Measurements from ENCODE around the gene ZFYVE27.

Gene ZFYVE27

DNA sequence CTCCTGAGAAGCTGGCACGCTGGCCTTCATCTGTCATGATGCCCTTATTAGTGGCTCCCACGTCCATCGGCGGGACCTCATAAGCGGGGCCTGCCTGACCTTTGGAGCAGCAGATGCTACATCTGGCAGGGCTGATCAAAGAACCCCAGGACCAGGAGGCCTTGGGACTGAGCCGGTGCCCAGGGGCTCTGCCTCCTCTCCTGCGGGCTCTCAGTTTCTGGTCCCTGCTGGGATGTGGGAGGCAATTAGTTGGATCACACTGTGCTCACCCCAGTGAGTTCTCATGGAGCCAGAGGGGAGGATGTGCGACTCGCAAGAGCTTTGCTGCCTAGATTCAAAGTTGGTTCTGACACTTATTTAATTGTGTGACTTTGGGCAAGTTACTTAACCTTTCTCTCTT, 63.5 kb downstream of the ZFYVE27 start:
- H3K4me1 Mint-ChIP-seq (ENCODE audit: low read depth): peaks cover 16% of the 10 kb centered on the region
- no peak overlapping the region for H3K27ac Mint-ChIP-seq
- peaks cover 13% of the 10 kb centered on the region for H3K36me3 Mint-ChIP-seq (ENCODE audit: low read depth)
- no peak overlapping the region for H3K4me3 Mint-ChIP-seq
- H3K9me3 Mint-ChIP-seq: peaks cover 23% of the 10 kb centered on the region
- peaks cover 10% of the 10 kb centered on the region for H3K27me3 Mint-ChIP-seq (ENCODE audit: low read depth)

DNA sequence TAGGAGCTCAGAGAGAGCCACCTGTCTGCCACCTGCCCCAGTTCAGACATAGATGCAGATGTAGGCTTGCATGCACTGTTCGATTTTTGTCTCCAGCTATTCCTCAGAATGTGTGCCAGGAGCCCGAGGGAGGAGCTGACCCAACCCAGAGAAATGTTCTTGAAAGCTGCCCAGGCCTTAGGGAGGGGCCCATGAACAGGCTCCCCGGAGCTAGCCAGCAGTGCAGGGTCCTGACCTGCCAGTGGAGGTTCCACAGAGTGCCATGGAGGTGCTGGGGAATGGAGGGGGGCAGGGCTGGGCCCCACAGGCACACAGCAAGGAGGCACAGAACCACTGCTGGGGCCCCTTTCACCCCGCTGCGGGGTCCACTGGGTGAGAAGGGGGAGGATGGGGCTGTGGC, 64.5 kb downstream of the ZFYVE27 start:
- Mint-ChIP-seq H3K27me3 (ENCODE audit: low read depth) (peaks cover 10% of the 10 kb centered on the region), H3K4me3 (no peak overlapping the region), H3K4me1 (ENCODE audit: low read depth) (peaks cover 8% of the 10 kb centered on the region), H3K9me3 (peaks cover 23% of the 10 kb centered on the region), H3K27ac (no peak overlapping the region), H3K36me3 (ENCODE audit: low read depth) (peaks cover 12% of the 10 kb centered on the region)

DNA sequence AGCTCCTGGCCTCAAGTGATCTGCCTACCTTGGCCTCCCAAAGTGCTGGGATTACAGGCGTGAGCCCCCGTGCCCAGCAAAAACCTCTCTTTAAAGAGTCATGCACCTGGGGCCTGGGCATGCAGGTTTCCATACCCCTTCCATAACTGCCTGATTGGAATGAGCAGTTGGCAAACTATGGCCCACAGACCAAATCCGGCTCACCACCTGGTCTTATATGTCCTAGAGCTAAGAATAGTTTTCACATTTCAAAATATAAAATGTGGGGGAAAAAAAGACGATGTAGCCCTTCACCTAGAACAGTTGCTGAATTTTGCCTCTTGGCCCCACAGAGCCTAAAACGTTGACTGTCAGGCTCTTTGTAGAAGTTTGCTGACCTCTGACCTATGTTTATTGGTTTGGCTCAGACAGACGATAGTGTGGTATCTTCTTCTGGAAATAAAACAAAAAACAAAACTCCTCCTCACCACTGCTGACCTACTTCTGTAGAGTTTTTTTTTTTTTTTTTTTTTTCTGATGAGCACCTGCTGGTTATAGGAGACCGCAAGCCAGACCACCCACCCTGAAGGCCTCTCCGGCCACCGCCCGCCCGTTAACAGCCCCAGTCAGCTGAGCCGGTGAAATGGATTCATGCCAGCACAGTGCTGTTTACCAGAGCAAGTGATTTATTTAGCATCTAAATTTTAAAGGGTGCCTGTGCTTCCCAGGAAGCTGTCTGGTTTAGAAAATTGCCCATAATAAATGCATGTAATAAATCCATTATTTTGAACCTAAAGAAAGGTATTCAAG, 68.4 kb downstream of the ZFYVE27 start:
- H3K36me3 Mint-ChIP-seq (ENCODE audit: low read depth): no peaks in the 10 kb centered on the region
- H3K27ac Mint-ChIP-seq: no peak overlapping the region
- no peaks in the 10 kb centered on the region for H3K4me1 Mint-ChIP-seq (ENCODE audit: low read depth)
- H3K9me3 Mint-ChIP-seq: no peaks in the 10 kb centered on the region
- H3K27me3 Mint-ChIP-seq (ENCODE audit: low read depth): peaks cover 10% of the 10 kb centered on the region
- no peak overlapping the region for H3K4me3 Mint-ChIP-seq

DNA sequence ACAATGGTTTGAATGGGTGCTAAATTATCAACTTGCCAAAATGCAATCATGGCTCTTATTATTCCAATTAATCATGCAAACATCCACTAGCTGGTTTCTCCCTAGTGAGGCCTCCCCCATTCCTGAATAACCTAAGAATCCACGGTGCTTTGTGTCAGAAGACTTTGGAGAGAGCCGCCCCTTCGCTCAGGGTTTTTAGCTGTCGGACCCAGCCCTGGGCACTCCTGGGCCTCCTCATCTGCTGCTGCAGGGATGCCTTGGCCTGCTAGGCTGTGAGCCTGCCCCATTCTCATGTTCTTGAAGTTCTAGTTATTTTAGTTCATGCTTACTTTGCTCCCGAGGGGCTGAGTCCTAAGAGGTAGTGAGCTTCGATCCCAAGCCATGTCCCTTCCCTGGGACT, 69.0 kb downstream of the ZFYVE27 start:
- no peaks in the 10 kb centered on the region for H3K4me1 Mint-ChIP-seq (ENCODE audit: low read depth)
- no peaks in the 10 kb centered on the region for H3K9me3 Mint-ChIP-seq
- H3K27ac Mint-ChIP-seq: no peak overlapping the region
- H3K27me3 Mint-ChIP-seq (ENCODE audit: low read depth): peaks cover 17% of the 10 kb centered on the region
- H3K4me3 Mint-ChIP-seq: no peak overlapping the region
- no peaks in the 10 kb centered on the region for H3K36me3 Mint-ChIP-seq (ENCODE audit: low read depth)

- Mint-ChIP-seq H3K4me1 (ENCODE audit: low read depth) (no peaks in the 10 kb centered on the region), H3K4me3 (no peak overlapping the region), H3K27ac (no peak overlapping the region)
These were observed 73.5 kb downstream of the ZFYVE27 start for GRCh38 chr10:97810446-97810845.

More at GRCh38 chr10:97810446-97810845, 73.5 kb downstream of the ZFYVE27 start:
- no peaks in the 10 kb centered on the region for H3K9me3 Mint-ChIP-seq
- peaks cover 6% of the 10 kb centered on the region for H3K27me3 Mint-ChIP-seq (ENCODE audit: low read depth)
- H3K36me3 Mint-ChIP-seq (ENCODE audit: low read depth): no peaks in the 10 kb centered on the region

All from T-helper 1 cell treated with Interleukin-12 subunit alpha and Interleukin-12 subunit beta and Interleukin-4 antibody, amounts not matched to agents 30 μg/mL and 1 μg/mL, for 36 hours (primary cell).